LNCAP (cell line): Measurements from ENCODE around the gene ZNF32.

Source experiments
- CTCF ChIP-seq: fragments of 450-650 bp; IDR thresholded peaks from 2 replicates; pipeline ENCODE4 v1.5.1; 2017; ENCODE audit warnings: mild to moderate bottlenecking

The ZNF32 gene

GRCh38 chr10:43649185-43649523, 473 bp upstream of the ZNF32 start:
- no peak for TF ChIP-seq CTCF

- no peak for TF ChIP-seq CTCF
These were observed 635 bp downstream of the ZNF32 start for GRCh38 chr10:43648095-43648397.

GRCh38 chr10:43647576-43647975, 1.1 kb downstream of the ZNF32 start:
- TF ChIP-seq CTCF: no peak

GRCh38 chr10:43645866-43646265, 2.8 kb downstream of the ZNF32 start:
- TF ChIP-seq CTCF: no peak

- TF ChIP-seq CTCF: no peak
These were observed 4.4 kb downstream of the ZNF32 start for GRCh38 chr10:43644252-43644651.

GRCh38 chr10:43640603-43641002, 8.1 kb downstream of the ZNF32 start:
- no peak for TF ChIP-seq CTCF

- TF ChIP-seq CTCF: no peak
These were observed 19.7 kb downstream of the ZNF32 start for GRCh38 chr10:43628956-43629355.

- TF ChIP-seq CTCF: no peak
These were observed 20.7 kb downstream of the ZNF32 start for GRCh38 chr10:43627942-43628341.
